ENCODE data around the gene TNNT2. TPM values are rescaled to one million over a fixed set of nuclear protein-coding genes. Genes with fewer than 3 reads are reported as not detected.
A peak's percentile ranks its signal among the peaks of the same experiment; 100 is the strongest.

TNNT2 gene
- total RNA-seq, 6 experiments from 2014 or later, result 0.18 to 1.1 (median 0.24) TPM; not detected in 3

DNA sequence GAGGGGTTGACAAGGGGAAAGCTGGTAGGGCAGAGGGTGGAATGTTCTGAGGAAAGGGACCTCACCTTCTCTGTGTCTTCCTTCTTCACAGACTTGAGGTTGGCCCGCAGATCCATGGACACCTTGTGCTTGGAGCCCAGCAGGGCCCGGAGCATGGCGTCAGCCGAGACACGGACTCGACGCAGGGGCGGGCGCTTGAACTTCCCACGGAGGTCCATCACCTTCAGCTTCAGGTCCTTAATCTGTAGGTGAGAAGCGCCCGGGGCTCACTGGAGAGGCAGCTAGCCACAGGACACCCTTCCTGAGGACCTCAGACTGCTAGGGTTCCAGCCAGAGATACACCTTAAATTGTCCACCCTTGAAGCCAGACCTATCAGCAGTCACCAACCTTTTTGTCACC lies 33.8 kb upstream of the TNNT2 start:
- Histone ChIP-seq H3K4me1 (no peaks in the 10 kb centered on the region), H3K27me3 (no peaks in the 10 kb centered on the region), H3K36me3 (no peaks in the 10 kb centered on the region), H3K4me3 (no peak overlapping the region), H3K9me3 (no peaks in the 10 kb centered on the region), H3K27ac (no peak overlapping the region)
- intact Hi-C loops (cut with DNase I), result no loop called here
- no CpG with 5 or more reads among the region's 12 CpGs for WGBS (ENCODE audit: insufficient coverage, low coverage, low lambda C conversion rate, missing lambda C conversion rate)
- ATAC-seq (no peak), DNase-seq (no peak)
- TF ChIP-seq POLR2A (IDR thresholded peaks at IDR 0.05), result no peak
- TF ChIP-seq, protein P1, sequence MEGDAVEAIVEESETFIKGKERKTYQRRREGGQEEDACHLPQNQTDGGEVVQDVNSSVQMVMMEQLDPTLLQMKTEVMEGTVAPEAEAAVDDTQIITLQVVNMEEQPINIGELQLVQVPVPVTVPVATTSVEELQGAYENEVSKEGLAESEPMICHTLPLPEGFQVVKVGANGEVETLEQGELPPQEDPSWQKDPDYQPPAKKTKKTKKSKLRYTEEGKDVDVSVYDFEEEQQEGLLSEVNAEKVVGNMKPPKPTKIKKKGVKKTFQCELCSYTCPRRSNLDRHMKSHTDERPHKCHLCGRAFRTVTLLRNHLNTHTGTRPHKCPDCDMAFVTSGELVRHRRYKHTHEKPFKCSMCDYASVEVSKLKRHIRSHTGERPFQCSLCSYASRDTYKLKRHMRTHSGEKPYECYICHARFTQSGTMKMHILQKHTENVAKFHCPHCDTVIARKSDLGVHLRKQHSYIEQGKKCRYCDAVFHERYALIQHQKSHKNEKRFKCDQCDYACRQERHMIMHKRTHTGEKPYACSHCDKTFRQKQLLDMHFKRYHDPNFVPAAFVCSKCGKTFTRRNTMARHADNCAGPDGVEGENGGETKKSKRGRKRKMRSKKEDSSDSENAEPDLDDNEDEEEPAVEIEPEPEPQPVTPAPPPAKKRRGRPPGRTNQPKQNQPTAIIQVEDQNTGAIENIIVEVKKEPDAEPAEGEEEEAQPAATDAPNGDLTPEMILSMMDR (IDR thresholded peaks at IDR 0.05), result no peak

DNA sequence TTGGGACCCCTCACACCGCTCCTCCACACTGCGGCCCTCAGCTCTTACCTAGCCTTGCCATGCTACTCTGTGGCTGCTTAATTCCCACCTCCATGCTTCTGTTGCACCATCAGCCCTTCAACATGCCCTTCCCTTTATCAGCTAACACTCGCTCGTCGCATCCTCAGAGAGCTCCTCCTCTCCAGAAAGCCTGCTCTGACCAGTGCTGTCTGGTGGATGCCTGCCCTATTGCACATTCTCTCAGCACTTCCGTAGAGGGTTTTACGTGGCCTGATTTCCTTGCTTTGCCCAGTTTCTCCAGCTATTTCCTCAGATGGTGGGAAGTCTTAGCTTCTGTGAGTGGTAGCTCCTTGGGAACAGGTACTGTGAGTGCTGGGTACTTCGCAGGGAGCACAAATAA lies 32.0 kb upstream of the TNNT2 start:
- Histone ChIP-seq H3K36me3 (no peaks in the 10 kb centered on the region), H3K4me3 (no peak overlapping the region), H3K9me3 (no peaks in the 10 kb centered on the region), H3K27ac (no peak overlapping the region), H3K27me3 (no peaks in the 10 kb centered on the region), H3K4me1 (peaks cover 0 to 12% (median 5%) of the 10 kb centered on the region in 4 donors)
- ATAC-seq (no peak), DNase-seq (no peak)
- no peak for TF ChIP-seq POLR2A (IDR thresholded peaks at IDR 0.05)
- TF ChIP-seq, protein P1 (IDR thresholded peaks at IDR 0.05), result no peak
- intact Hi-C loops (cut with DNase I), result no loop called here
- WGBS (ENCODE audit: insufficient coverage, low coverage, low lambda C conversion rate, missing lambda C conversion rate), result 64% methylated on average over 6 of the region's 8 CpGs

DNA sequence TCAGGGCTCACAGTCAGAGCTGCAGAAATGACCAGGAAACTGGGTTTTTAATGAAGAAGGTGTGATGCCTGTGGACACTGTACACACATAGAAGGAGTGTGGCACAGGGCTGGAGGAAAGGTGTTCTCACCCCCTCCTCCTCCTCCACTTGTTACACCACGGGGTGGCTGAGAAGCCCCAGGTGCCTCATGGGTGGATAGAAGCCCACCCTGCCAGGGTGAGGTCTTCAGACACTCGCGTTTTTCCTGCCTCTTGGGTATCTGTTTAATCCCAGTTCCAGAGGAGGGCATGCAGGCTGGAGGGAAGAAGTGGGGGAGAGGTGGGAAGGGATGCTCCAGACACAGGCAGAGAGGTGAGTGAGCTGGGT lies 31.3 kb upstream of the TNNT2 start:
- no peaks in the 10 kb centered on the region for H3K36me3 ChIP-seq
- DNase-seq, result no peak
- intact Hi-C loops (cut with DNase I), result no loop called here
- H3K9me3 ChIP-seq, result no peaks in the 10 kb centered on the region
- WGBS (ENCODE audit: insufficient coverage, low coverage, low lambda C conversion rate, missing lambda C conversion rate), result 67% methylated on average over 3 of the region's 3 CpGs
- H3K27ac ChIP-seq, result no peak overlapping the region
- no peak overlapping the region for H3K4me3 ChIP-seq
- ATAC-seq, result no peak
- peaks cover 0 to 15% (median 5%) of the 10 kb centered on the region in 4 donors for H3K4me1 ChIP-seq
- TF ChIP-seq POLR2A (IDR thresholded peaks at IDR 0.05), result no peak
- TF ChIP-seq, protein P1 (IDR thresholded peaks at IDR 0.05), result no peak
- H3K27me3 ChIP-seq, result no peaks in the 10 kb centered on the region

DNA sequence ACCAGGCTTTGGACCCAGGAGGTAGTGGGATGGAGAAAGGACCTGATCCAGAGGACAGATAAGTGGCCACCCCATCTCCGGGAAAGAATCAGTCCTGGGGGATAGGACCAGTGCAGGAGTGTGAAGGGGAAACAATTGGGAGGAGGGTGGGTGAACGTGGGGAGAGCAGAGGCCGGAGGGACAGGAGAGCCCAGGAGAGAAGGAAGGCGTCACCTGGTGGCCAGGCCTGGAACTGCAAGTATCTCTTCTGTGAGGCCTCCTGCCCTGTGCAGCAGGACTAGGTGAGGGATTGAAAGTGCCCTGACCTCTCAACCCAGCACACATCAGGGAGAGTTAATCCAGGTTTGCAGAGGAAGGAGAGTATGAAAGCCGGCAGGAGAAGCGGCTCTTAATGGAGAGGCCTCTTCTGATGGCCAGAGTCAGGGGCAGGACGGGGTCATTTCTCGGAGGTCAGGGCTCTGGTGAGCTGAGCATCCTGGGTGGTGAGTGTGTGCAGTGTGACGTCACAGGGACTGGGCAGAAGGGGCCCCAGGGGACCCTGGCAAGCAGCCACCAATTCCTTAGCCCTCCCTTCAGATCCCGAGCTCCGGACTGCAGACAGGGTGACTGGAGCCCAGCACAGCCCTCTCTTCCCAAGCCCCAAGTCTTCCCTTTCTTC lies 30.8 kb upstream of the TNNT2 start:
- Histone ChIP-seq H3K27me3 (no peaks in the 10 kb centered on the region), H3K4me1 (peaks cover 0 to 15% (median 5%) of the 10 kb centered on the region in 4 donors), H3K4me3 (no peak overlapping the region), H3K27ac (no peak overlapping the region), H3K36me3 (no peaks in the 10 kb centered on the region), H3K9me3 (no peaks in the 10 kb centered on the region)
- TF ChIP-seq, protein P1 (IDR thresholded peaks at IDR 0.05), result peak; percentile 86 to 95 (median 92)
- no peak for TF ChIP-seq POLR2A (IDR thresholded peaks at IDR 0.05)
- whole genome bisulfite sequencing (ENCODE audit: insufficient coverage, low coverage, low lambda C conversion rate, missing lambda C conversion rate), result 23% methylated on average over 10 of the region's 11 CpGs
- peak; percentile 77 to 83 (median 81) for DNase-seq
- ATAC-seq, result peak; percentile 64 to 91 (median 82)
- intact Hi-C loops (cut with DNase I), result no loop called here
